Cardiac muscle cell (in vitro differentiated cells and primary cell): ENCODE data around the gene CDH23. TPM values are rescaled to one million over a fixed set of nuclear protein-coding genes. Genes with fewer than 3 reads are reported as not detected.
A peak's percentile ranks its signal among the peaks of the same experiment; 100 is the strongest.

ENCODE experiments used
- DNase-seq, 2 donors: peaks; one replicate each; pipeline versions ENCODE4 v3.0.0 to v3.0.0-alpha.2; 2010 to 2017; ENCODE audit warnings: low read depth in 1 of 2, low spot score in 1 of 2
- H3K27ac ChIP-seq: fragments of 200-600 bp; sonication (generic); 2 replicates; pipeline ENCODE4 v1.5.1; 2016
- H3K27me3 ChIP-seq: fragments of 200-600 bp; sonication (generic); 2 replicates; pipeline ENCODE4 v1.6.0; 2016; ENCODE audit warnings: control low read depth
- H3K36me3 ChIP-seq: fragments of 200-600 bp; sonication (generic); 2 replicates; pipeline ENCODE4 v1.5.1; 2016; ENCODE audit warnings: control low read depth
- H3K4me1 ChIP-seq: fragments of 200-600 bp; sonication (generic); 2 replicates; pipeline ENCODE4 v1.8.1; 2017; ENCODE audit warnings: low read depth, mild to moderate bottlenecking, mixed run types
- H3K4me3 ChIP-seq: fragments of 200-600 bp; sonication (generic); 2 replicates; pipeline ENCODE4 v1.5.1; 2016; ENCODE audit warnings: mild to moderate bottlenecking
- H3K9me3 ChIP-seq: fragments of 200-600 bp; sonication (generic); 2 replicates; pipeline ENCODE4 v1.5.1; 2017; ENCODE audit warnings: low read depth, mild to moderate bottlenecking, control low read depth
- polyA plus RNA-seq: library from polyadenylated mRNA; unstranded; fragments of >200 nt; fragmentation: Nextera tagmentation; extraction: Ambion mirVana; gene quantifications from 2 replicates; pipeline ENCODE4 v1.2.1, GENCODE V29; 2016
- total RNA-seq: library from RNA; depleted of rRNA; stranded (reverse); fragments of >200 nt; gene quantifications from 2 replicates; pipeline ENCODE4 v1.2.3, GENCODE V29; 2016
- TF ChIP-seq, protein P1 (sequence below): IDR thresholded peaks from 2 replicates; pipeline ENCODE4 v1.5.1; 2012; ENCODE audit warnings: low read depth, mild to moderate bottlenecking, low read length

The CDH23 gene
- total and polyA plus RNA-seq, 2 experiments from 2014 or later: 0.05 to 0.51 TPM

DNA sequence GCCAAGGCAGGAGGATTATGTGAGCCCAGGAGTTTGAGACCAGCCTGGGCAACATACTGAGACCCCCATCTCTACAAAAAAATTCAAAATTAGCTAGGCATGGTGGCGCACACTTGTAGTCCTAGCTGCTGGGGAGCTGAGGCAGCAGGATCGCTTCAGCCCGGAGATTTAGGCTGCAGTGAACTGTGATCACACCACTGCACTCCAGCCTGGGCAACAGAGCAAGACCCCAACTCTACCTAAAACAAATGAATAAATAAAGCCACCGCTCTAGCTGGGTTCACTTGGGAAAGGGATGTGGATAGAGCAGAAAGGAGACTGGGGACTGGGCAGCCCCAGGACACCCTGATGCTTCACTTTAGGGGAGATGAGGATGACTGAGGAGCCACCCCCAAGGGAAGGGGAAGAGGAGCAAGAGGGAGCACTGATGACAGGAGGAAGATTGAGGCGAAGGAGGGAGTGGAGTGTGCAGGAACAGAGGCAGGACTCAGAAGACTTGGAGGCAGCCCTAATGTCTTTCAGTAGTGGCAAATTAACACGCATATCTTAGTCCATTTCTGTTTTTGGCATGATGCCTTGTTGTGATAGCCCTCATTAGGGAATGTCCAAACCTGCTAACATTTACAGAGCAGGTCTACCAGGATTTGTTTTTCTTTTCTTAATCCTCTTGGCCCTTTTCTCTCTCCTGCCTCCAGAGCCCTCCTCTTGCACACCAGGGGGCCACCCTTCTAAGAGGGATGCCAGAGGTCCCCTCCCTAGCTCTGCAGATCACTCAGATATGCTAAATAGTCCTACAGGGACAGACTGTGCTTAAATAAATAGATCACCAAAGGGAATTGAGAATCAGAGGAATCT is 234.5 kb downstream of the CDH23 start:
- Histone ChIP-seq H3K27me3 (no peaks in the 10 kb centered on the region), H3K36me3 (no peaks in the 10 kb centered on the region), H3K9me3 (no peaks in the 10 kb centered on the region), H3K27ac (no peak overlapping the region), H3K4me1 (peaks cover 19% of the 10 kb centered on the region), H3K4me3 (no peak overlapping the region)
- TF ChIP-seq, protein P1, sequence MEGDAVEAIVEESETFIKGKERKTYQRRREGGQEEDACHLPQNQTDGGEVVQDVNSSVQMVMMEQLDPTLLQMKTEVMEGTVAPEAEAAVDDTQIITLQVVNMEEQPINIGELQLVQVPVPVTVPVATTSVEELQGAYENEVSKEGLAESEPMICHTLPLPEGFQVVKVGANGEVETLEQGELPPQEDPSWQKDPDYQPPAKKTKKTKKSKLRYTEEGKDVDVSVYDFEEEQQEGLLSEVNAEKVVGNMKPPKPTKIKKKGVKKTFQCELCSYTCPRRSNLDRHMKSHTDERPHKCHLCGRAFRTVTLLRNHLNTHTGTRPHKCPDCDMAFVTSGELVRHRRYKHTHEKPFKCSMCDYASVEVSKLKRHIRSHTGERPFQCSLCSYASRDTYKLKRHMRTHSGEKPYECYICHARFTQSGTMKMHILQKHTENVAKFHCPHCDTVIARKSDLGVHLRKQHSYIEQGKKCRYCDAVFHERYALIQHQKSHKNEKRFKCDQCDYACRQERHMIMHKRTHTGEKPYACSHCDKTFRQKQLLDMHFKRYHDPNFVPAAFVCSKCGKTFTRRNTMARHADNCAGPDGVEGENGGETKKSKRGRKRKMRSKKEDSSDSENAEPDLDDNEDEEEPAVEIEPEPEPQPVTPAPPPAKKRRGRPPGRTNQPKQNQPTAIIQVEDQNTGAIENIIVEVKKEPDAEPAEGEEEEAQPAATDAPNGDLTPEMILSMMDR: no peak
- DNase-seq: no peak

DNA sequence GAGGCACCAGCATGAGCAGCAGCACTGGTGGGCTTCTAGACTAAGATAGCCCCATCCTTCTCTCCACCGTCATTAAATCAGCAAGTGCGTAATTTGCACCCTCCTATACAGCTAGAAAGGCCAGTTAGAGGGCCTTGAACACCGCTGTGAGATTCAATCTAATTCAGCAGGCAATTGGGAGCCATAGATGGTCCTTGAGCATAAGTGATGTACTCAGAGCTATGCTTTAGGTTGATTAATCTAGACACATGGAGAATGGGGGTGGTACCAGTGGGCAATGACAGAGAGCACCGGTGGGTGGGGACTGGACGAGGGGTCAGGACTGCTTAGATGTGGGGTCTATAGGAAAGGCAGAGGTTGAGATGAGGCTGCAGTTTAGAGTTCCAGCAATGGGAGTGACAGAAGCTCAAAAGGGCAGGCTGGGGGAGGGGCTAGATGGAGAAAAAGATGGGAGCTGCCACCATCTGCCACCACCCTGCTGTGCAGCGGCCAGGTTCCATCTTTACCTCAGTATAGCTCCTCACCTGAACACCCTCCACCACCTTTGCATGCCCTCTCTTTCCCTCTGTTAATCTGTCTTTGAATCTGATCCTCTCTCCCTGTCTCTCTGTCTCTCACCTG is 235.6 kb downstream of the CDH23 start:
- DNase-seq: no peak
- Histone ChIP-seq H3K9me3 (no peaks in the 10 kb centered on the region), H3K27ac (no peak overlapping the region), H3K27me3 (no peaks in the 10 kb centered on the region), H3K36me3 (no peaks in the 10 kb centered on the region), H3K4me3 (no peak overlapping the region), H3K4me1 (peaks cover 19% of the 10 kb centered on the region)
- TF ChIP-seq, protein P1: no peak

- no peak overlapping the region for H3K4me3 ChIP-seq
- DNase-seq: no peak
- no peaks in the 10 kb centered on the region for H3K9me3 ChIP-seq
- TF ChIP-seq, protein P1: no peak
- H3K27me3 ChIP-seq: no peaks in the 10 kb centered on the region
- no peak overlapping the region for H3K27ac ChIP-seq
- no peaks in the 10 kb centered on the region for H3K36me3 ChIP-seq
- H3K4me1 ChIP-seq: peaks cover 19% of the 10 kb centered on the region
Measured at GRCh38 chr10:71632896-71633600, 236.3 kb downstream of the CDH23 start.

DNA sequence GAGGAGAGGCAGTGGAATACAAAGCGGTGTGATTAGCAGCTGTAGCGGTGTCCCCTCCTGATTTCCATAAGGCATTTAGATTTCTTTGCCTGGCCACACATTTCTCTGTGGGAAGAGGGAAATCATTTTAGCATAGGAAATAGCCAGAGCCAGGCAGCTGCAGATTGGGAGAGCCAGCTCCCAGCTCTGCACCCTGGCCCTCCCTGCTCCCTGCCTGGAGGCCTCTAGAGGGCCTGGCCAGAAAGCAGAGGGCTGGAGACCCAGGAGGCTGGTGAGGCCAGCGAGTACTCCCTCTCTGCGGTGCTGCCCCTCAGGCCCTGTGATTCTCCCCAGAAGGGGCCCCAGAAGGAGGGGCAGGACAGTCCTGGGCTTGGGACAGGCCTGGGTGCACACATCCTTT is 237.2 kb downstream of the CDH23 start:
- no peaks in the 10 kb centered on the region for H3K27me3 ChIP-seq
- H3K9me3 ChIP-seq: no peaks in the 10 kb centered on the region
- no peak overlapping the region for H3K4me3 ChIP-seq
- H3K36me3 ChIP-seq: no peaks in the 10 kb centered on the region
- TF ChIP-seq, protein P1: no peak
- peaks cover 26% of the 10 kb centered on the region for H3K4me1 ChIP-seq
- DNase-seq: no peak
- no peak overlapping the region for H3K27ac ChIP-seq

DNA sequence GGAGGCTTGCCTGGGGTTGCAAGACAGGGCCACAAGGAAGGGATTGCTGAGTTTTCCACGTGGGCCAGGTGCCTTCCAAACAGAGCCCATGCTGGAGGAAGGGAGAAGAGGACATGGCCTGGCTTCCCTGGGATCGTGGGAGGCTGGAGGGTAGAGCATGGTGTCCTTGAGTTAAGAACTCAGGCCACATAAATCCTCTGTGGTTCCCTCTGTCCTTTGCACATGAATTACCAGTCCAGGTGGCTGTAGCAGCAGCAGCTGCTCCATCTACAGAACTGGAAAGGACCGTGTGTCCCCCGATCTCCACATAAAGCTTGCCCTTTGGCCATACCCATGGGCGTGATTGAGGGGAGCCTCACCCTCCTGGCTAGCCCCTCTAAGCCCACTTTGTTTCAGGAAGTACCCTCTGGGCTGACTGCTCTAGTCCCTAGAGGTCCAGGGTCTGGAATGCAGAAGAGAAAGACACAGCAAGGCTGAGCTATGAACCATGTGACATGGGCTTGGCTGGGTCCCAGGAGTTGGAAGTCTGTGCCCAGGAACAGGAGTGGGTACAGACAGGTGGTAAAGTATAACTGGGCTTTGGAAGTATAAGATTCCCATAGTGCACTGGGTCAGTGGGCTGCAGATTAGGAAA is 237.9 kb downstream of the CDH23 start:
- TF ChIP-seq, protein P1: no peak
- peak in 1 of 2 donors; percentile 54 for DNase-seq
- no peaks in the 10 kb centered on the region for H3K9me3 ChIP-seq
- no peak overlapping the region for H3K27ac ChIP-seq
- no peak overlapping the region for H3K4me3 ChIP-seq
- no peaks in the 10 kb centered on the region for H3K36me3 ChIP-seq
- H3K27me3 ChIP-seq: peaks cover under 1% of the 10 kb centered on the region
- H3K4me1 ChIP-seq: peaks cover 31% of the 10 kb centered on the region
